Subcutaneous abdominal adipose tissue (tissue), 5 donors: ENCODE measurements around the gene CFAP97.
"Not testable (repeated sequence)": the region's sequence is repeated elsewhere in the genome, so short reads cannot be mapped to it uniquely, and the experiment has no call there.

ENCODE experiments used
- H3K27ac ChIP-seq: one replicate; pipeline ENCODE4 v1.7.0; 2013; ENCODE audit warnings: low read depth, mild to moderate bottlenecking, inconsistent platforms, low read length, moderate library complexity
- H3K27me3 ChIP-seq, 5 donors: one replicate each; pipeline ENCODE4 v1.7.0; 2013; ENCODE audit warnings: low read length in 5 of 5, inconsistent platforms in 1 of 5; ENCODE audit not compliant: control insufficient read depth in 5 of 5, insufficient read depth in 4 of 5
- H3K36me3 ChIP-seq, 5 donors: one replicate each; pipeline ENCODE4 v1.7.0; 2013; ENCODE audit warnings: low read length in 5 of 5; ENCODE audit not compliant: control insufficient read depth in 5 of 5, insufficient read depth in 5 of 5
- H3K4me1 ChIP-seq, 5 donors: one replicate each; pipeline ENCODE4 v1.7.0; 2013; ENCODE audit warnings: low read length in 5 of 5, mild to moderate bottlenecking in 3 of 5, moderate library complexity in 1 of 5; ENCODE audit not compliant: control insufficient read depth in 5 of 5, insufficient read depth in 5 of 5
- H3K4me3 ChIP-seq, 5 donors: one replicate each; pipeline ENCODE4 v1.7.0; 2013; ENCODE audit warnings: low read length in 5 of 5, low read depth in 1 of 5
- H3K9ac ChIP-seq, 5 donors: one replicate each; pipeline ENCODE4 v1.7.0; 2013; ENCODE audit warnings: low read length in 5 of 5, mild to moderate bottlenecking in 4 of 5, moderate library complexity in 3 of 5
- H3K9me3 ChIP-seq, 5 donors: one replicate each; pipeline ENCODE4 v1.7.0; 2013; ENCODE audit warnings: low read length in 5 of 5; ENCODE audit not compliant: control insufficient read depth in 5 of 5
- donor health status: healthy.
- donor health status: healthy.
- donor health status: healthy.
- donor health status: healthy.
- donor health status: healthy.

Gene CFAP97

GRCh38 chr4:185202984-185203485 lies 765 bp downstream of the CFAP97 start:
- peak overlapping the region; percentile 93 for H3K27ac ChIP-seq
- H3K9me3 ChIP-seq: no peaks in the 10 kb centered on the region
- peak overlapping the region; percentile 70 to 79 (median 75) for H3K4me3 ChIP-seq
- peaks cover 0 to 2% (median 0%) of the 10 kb centered on the region in 5 donors for H3K36me3 ChIP-seq
- peaks cover 2 to 27% (median 24%) of the 10 kb centered on the region in 5 donors for H3K4me1 ChIP-seq
- H3K9ac ChIP-seq: peak overlapping the region; percentile 26 to 86 (median 78)
- no peaks in the 10 kb centered on the region for H3K27me3 ChIP-seq

GRCh38 chr4:185201977-185202962 lies 1.5 kb downstream of the CFAP97 start:
- no peaks in the 10 kb centered on the region for H3K9me3 ChIP-seq
- peak overlapping the region in 2 of 5 donors; percentile 26 to 81 for H3K9ac ChIP-seq
- H3K36me3 ChIP-seq: peaks cover 0 to 2% (median 0%) of the 10 kb centered on the region in 5 donors
- H3K4me1 ChIP-seq: peaks cover 2 to 27% (median 26%) of the 10 kb centered on the region in 5 donors
- peak overlapping the region in 2 of 5 donors; percentile 15 to 27 for H3K4me3 ChIP-seq
- H3K27me3 ChIP-seq: no peaks in the 10 kb centered on the region
- H3K27ac ChIP-seq: peak overlapping the region; percentile 93

- Histone ChIP-seq H3K27ac (peak overlapping the region; percentile 57), H3K4me1 (peaks cover 0 to 17% (median 16%) of the 10 kb centered on the region in 5 donors)
- not testable (repeated sequence) for H3K9ac ChIP-seq, H3K36me3 ChIP-seq, H3K4me3 ChIP-seq, H3K27me3 ChIP-seq, H3K9me3 ChIP-seq
Observed at GRCh38 chr4:185198189-185198588, 5.6 kb downstream of the CFAP97 start.

- H3K36me3 ChIP-seq: peaks cover 0 to 3% (median 0%) of the 10 kb centered on the region in 5 donors
- no peaks in the 10 kb centered on the region for H3K9me3 ChIP-seq
- H3K4me3 ChIP-seq: no peak overlapping the region
- H3K4me1 ChIP-seq: peaks cover 0 to 6% (median 0%) of the 10 kb centered on the region in 5 donors
- no peak overlapping the region for H3K9ac ChIP-seq
- H3K27ac ChIP-seq: no peak overlapping the region
- no peaks in the 10 kb centered on the region for H3K27me3 ChIP-seq
Observed at GRCh38 chr4:185196437-185196836, 7.4 kb downstream of the CFAP97 start.

GRCh38 chr4:185194924-185195888 lies 8.6 kb downstream of the CFAP97 start:
- H3K9me3 ChIP-seq: no peaks in the 10 kb centered on the region
- no peak overlapping the region for H3K27ac ChIP-seq
- no peak overlapping the region for H3K4me3 ChIP-seq
- peaks cover 6 to 10% (median 6%) of the 10 kb centered on the region in 5 donors for H3K36me3 ChIP-seq
- no peak overlapping the region for H3K9ac ChIP-seq
- no peaks in the 10 kb centered on the region for H3K27me3 ChIP-seq
- H3K4me1 ChIP-seq: peaks cover 0 to 6% (median 0%) of the 10 kb centered on the region in 5 donors

GRCh38 chr4:185192059-185192458 lies 11.7 kb downstream of the CFAP97 start:
- H3K9ac ChIP-seq: no peak overlapping the region
- peaks cover 8 to 30% (median 21%) of the 10 kb centered on the region in 5 donors for H3K36me3 ChIP-seq

GRCh38 chr4:185190306-185190856 lies 13.4 kb downstream of the CFAP97 start:
- Histone ChIP-seq H3K9ac (no peak overlapping the region), H3K4me1 (no peaks in the 10 kb centered on the region), H3K9me3 (no peaks in the 10 kb centered on the region), H3K27me3 (no peaks in the 10 kb centered on the region), H3K4me3 (no peak overlapping the region), H3K36me3 (peaks cover 8 to 27% (median 22%) of the 10 kb centered on the region in 5 donors), H3K27ac (no peak overlapping the region)

More at GRCh38 chr4:185192059-185192458, 11.7 kb downstream of the CFAP97 start:
- H3K4me3 ChIP-seq: no peak overlapping the region
- H3K4me1 ChIP-seq: no peaks in the 10 kb centered on the region
- no peaks in the 10 kb centered on the region for H3K27me3 ChIP-seq
- H3K9me3 ChIP-seq: no peaks in the 10 kb centered on the region
- H3K27ac ChIP-seq: no peak overlapping the region

- no peak overlapping the region for H3K4me3 ChIP-seq
- no peaks in the 10 kb centered on the region for H3K9me3 ChIP-seq
- peaks cover 8 to 27% (median 22%) of the 10 kb centered on the region in 5 donors for H3K36me3 ChIP-seq
- H3K4me1 ChIP-seq: no peaks in the 10 kb centered on the region
- H3K27me3 ChIP-seq: no peaks in the 10 kb centered on the region
- H3K27ac ChIP-seq: no peak overlapping the region
- no peak overlapping the region for H3K9ac ChIP-seq
Observed at GRCh38 chr4:185189606-185190305, 14.0 kb downstream of the CFAP97 start.

- peak overlapping the region in 1 of 5 donors; percentile 35 for H3K9ac ChIP-seq
- peaks cover 8 to 27% (median 22%) of the 10 kb centered on the region in 5 donors for H3K36me3 ChIP-seq
- H3K4me1 ChIP-seq: peaks cover 0 to under 1% (median 0%) of the 10 kb centered on the region in 5 donors
- no peak overlapping the region for H3K27ac ChIP-seq
- no peak overlapping the region for H3K4me3 ChIP-seq
- no peaks in the 10 kb centered on the region for H3K9me3 ChIP-seq
- no peaks in the 10 kb centered on the region for H3K27me3 ChIP-seq
Observed at GRCh38 chr4:185186769-185187168, 17.0 kb downstream of the CFAP97 start.
